HUES6 (cell line): ENCODE results near the gene MAP6D1.

ENCODE experiments used
- H3K27ac ChIP-seq: 2 replicates; pipeline ENCODE4 v1.7.0; 2013; ENCODE audit warnings: low read depth, mild to moderate bottlenecking, low read length, inconsistent platforms
- H3K27me3 ChIP-seq: 2 replicates; pipeline ENCODE4 v1.6.1; 2013; ENCODE audit warnings: low read length; ENCODE audit not compliant: control insufficient read depth, insufficient read depth
- H3K36me3 ChIP-seq: 2 replicates; pipeline ENCODE4 v1.6.1; 2013; ENCODE audit warnings: low read length; ENCODE audit not compliant: control insufficient read depth, insufficient read depth
- H3K4me1 ChIP-seq: 2 replicates; pipeline ENCODE4 v1.6.1; 2013; ENCODE audit warnings: low read length; ENCODE audit not compliant: control insufficient read depth, insufficient read depth
- H3K4me3 ChIP-seq: 2 replicates; pipeline ENCODE4 v1.5.1; 2013; ENCODE audit warnings: low read depth, low read length
- H3K9ac ChIP-seq: one replicate; pipeline ENCODE4 v1.6.1; 2013; ENCODE audit warnings: mild to moderate bottlenecking, low read length
- H3K9me3 ChIP-seq: 2 replicates; pipeline ENCODE4 v1.6.1; 2013; ENCODE audit warnings: low read depth, low read length; ENCODE audit not compliant: control insufficient read depth, insufficient read depth

MAP6D1 gene

GRCh38 chr3:183811638-183812037 lies 13.7 kb downstream of the MAP6D1 start:
- Histone ChIP-seq H3K27me3 (no peaks in the 10 kb centered on the region), H3K36me3 (peaks cover 68% of the 10 kb centered on the region), H3K4me3 (no peak overlapping the region), H3K27ac (no peak overlapping the region), H3K9me3 (no peaks in the 10 kb centered on the region), H3K4me1 (no peaks in the 10 kb centered on the region), H3K9ac (no peak overlapping the region)

GRCh38 chr3:183810643-183811594 lies 14.5 kb downstream of the MAP6D1 start:
- peaks cover 68% of the 10 kb centered on the region for H3K36me3 ChIP-seq
- no peaks in the 10 kb centered on the region for H3K27me3 ChIP-seq
- no peak overlapping the region for H3K27ac ChIP-seq
- no peaks in the 10 kb centered on the region for H3K4me1 ChIP-seq
- no peak overlapping the region for H3K4me3 ChIP-seq
- H3K9me3 ChIP-seq: no peaks in the 10 kb centered on the region
- H3K9ac ChIP-seq: no peak overlapping the region

- H3K36me3 ChIP-seq: peaks cover 83% of the 10 kb centered on the region
- H3K9ac ChIP-seq: no peak overlapping the region
- H3K9me3 ChIP-seq: no peaks in the 10 kb centered on the region
- H3K27ac ChIP-seq: no peak overlapping the region
- H3K27me3 ChIP-seq: no peaks in the 10 kb centered on the region
- H3K4me1 ChIP-seq: no peaks in the 10 kb centered on the region
- no peak overlapping the region for H3K4me3 ChIP-seq
Observed at GRCh38 chr3:183809270-183809669, 16.1 kb downstream of the MAP6D1 start.

- Histone ChIP-seq H3K36me3 (peaks cover 92% of the 10 kb centered on the region), H3K4me3 (no peak overlapping the region), H3K9me3 (no peaks in the 10 kb centered on the region), H3K9ac (no peak overlapping the region), H3K27ac (no peak overlapping the region), H3K27me3 (no peaks in the 10 kb centered on the region), H3K4me1 (no peaks in the 10 kb centered on the region)
Observed at GRCh38 chr3:183808355-183808754, 17.0 kb downstream of the MAP6D1 start.

- Histone ChIP-seq H3K36me3 (peaks cover 94% of the 10 kb centered on the region), H3K4me1 (no peaks in the 10 kb centered on the region), H3K27ac (no peak overlapping the region), H3K9me3 (no peaks in the 10 kb centered on the region), H3K9ac (no peak overlapping the region), H3K27me3 (no peaks in the 10 kb centered on the region), H3K4me3 (no peak overlapping the region)
Observed at GRCh38 chr3:183807881-183808280, 17.5 kb downstream of the MAP6D1 start.

- H3K27ac ChIP-seq: no peak overlapping the region
- H3K9ac ChIP-seq: no peak overlapping the region
- peaks cover 97% of the 10 kb centered on the region for H3K36me3 ChIP-seq
- no peaks in the 10 kb centered on the region for H3K9me3 ChIP-seq
- no peaks in the 10 kb centered on the region for H3K27me3 ChIP-seq
- H3K4me1 ChIP-seq: no peaks in the 10 kb centered on the region
- H3K4me3 ChIP-seq: no peak overlapping the region
Observed at GRCh38 chr3:183807209-183807728, 18.1 kb downstream of the MAP6D1 start.

GRCh38 chr3:183802989-183803388 lies 22.4 kb downstream of the MAP6D1 start:
- H3K4me1 ChIP-seq: no peaks in the 10 kb centered on the region
- no peak overlapping the region for H3K9ac ChIP-seq
- H3K4me3 ChIP-seq: no peak overlapping the region
- no peaks in the 10 kb centered on the region for H3K27me3 ChIP-seq
- no peak overlapping the region for H3K27ac ChIP-seq
- H3K9me3 ChIP-seq: no peaks in the 10 kb centered on the region
- H3K36me3 ChIP-seq: peaks cover 97% of the 10 kb centered on the region

GRCh38 chr3:183801601-183802000 lies 23.8 kb downstream of the MAP6D1 start:
- Histone ChIP-seq H3K9me3 (no peaks in the 10 kb centered on the region), H3K27ac (no peak overlapping the region), H3K4me3 (no peak overlapping the region), H3K4me1 (no peaks in the 10 kb centered on the region), H3K36me3 (peaks cover 95% of the 10 kb centered on the region), H3K9ac (no peak overlapping the region), H3K27me3 (no peaks in the 10 kb centered on the region)

- H3K9me3 ChIP-seq: no peaks in the 10 kb centered on the region
- no peak overlapping the region for H3K4me3 ChIP-seq
- no peaks in the 10 kb centered on the region for H3K27me3 ChIP-seq
- H3K36me3 ChIP-seq: peaks cover 87% of the 10 kb centered on the region
- no peaks in the 10 kb centered on the region for H3K4me1 ChIP-seq
- no peak overlapping the region for H3K9ac ChIP-seq
- no peak overlapping the region for H3K27ac ChIP-seq
Observed at GRCh38 chr3:183800243-183800863, 25.0 kb downstream of the MAP6D1 start.

- Histone ChIP-seq H3K27ac (no peak overlapping the region), H3K27me3 (no peaks in the 10 kb centered on the region), H3K36me3 (peaks cover 81% of the 10 kb centered on the region), H3K9ac (no peak overlapping the region), H3K9me3 (no peaks in the 10 kb centered on the region), H3K4me3 (no peak overlapping the region), H3K4me1 (no peaks in the 10 kb centered on the region)
Observed at GRCh38 chr3:183799461-183799860, 25.9 kb downstream of the MAP6D1 start.

- Histone ChIP-seq H3K36me3 (peaks cover 78% of the 10 kb centered on the region), H3K9me3 (no peaks in the 10 kb centered on the region), H3K4me3 (no peak overlapping the region)
Observed at GRCh38 chr3:183797996-183798395, 27.4 kb downstream of the MAP6D1 start.

More at GRCh38 chr3:183797996-183798395, 27.4 kb downstream of the MAP6D1 start:
- Histone ChIP-seq H3K27me3 (no peaks in the 10 kb centered on the region), H3K9ac (no peak overlapping the region), H3K4me1 (no peaks in the 10 kb centered on the region), H3K27ac (no peak overlapping the region)
